SKM-1 (cell line): ENCODE results near the gene ADGRG1.

Experiments used
- DNase-seq: peaks from one replicate; lab custom pipeline; 2025; ENCODE audit not compliant: unreplicated experiment; lab: John Stamatoyannopoulos, UW

The ADGRG1 gene

GRCh38 chr16:57634171-57634570 is 5.7 kb downstream of the ADGRG1 start:
- no peak for DNase-seq

- DNase-seq: no peak
Observed at GRCh38 chr16:57635266-57636097, 7.1 kb downstream of the ADGRG1 start.

GRCh38 chr16:57636184-57636583 is 7.8 kb downstream of the ADGRG1 start:
- DNase-seq: no peak

- DNase-seq: no peak
Observed at GRCh38 chr16:57637020-57637419, 8.6 kb downstream of the ADGRG1 start.

GRCh38 chr16:57637424-57637823 is 9.0 kb downstream of the ADGRG1 start:
- no peak for DNase-seq

GRCh38 chr16:57637965-57638364 is 9.5 kb downstream of the ADGRG1 start:
- no peak for DNase-seq

- DNase-seq: no peak
Observed at GRCh38 chr16:57638381-57638780, 10.0 kb downstream of the ADGRG1 start.

- no peak for DNase-seq
Observed at GRCh38 chr16:57639172-57639887, 10.9 kb downstream of the ADGRG1 start.

- no peak for DNase-seq
Observed at GRCh38 chr16:57640185-57640584, 11.8 kb downstream of the ADGRG1 start.

- DNase-seq: no peak
Observed at GRCh38 chr16:57640612-57641011, 12.2 kb downstream of the ADGRG1 start.

GRCh38 chr16:57642160-57643135 is 14.0 kb downstream of the ADGRG1 start:
- DNase-seq: no peak

GRCh38 chr16:57643147-57643874 is 14.9 kb downstream of the ADGRG1 start:
- DNase-seq: no peak

- DNase-seq: no peak
Observed at GRCh38 chr16:57643910-57644309, 15.5 kb downstream of the ADGRG1 start.

- no peak for DNase-seq
Observed at GRCh38 chr16:57644383-57645014, 16.1 kb downstream of the ADGRG1 start.

- no peak for DNase-seq
Observed at GRCh38 chr16:57645169-57645568, 16.7 kb downstream of the ADGRG1 start.

- DNase-seq: no peak
Observed at GRCh38 chr16:57645691-57646387, 17.4 kb downstream of the ADGRG1 start.

- no peak for DNase-seq
Observed at GRCh38 chr16:57646388-57647039, 18.1 kb downstream of the ADGRG1 start.

GRCh38 chr16:57647136-57647875 is 18.9 kb downstream of the ADGRG1 start:
- DNase-seq: no peak
